NCI-H345 treated with DMSO at 0.1 percent for 48 hours (cell line): ENCODE measurements around the gene TMEM132E.

Source experiments
- DNase-seq: peaks from one replicate; lab custom pipeline; 2025; ENCODE audit not compliant: unreplicated experiment; lab: John Stamatoyannopoulos, UW

The TMEM132E gene

GRCh38 chr17:34601416-34601815 lies 22.0 kb downstream of the TMEM132E start:
- DNase-seq: no peak

DNA sequence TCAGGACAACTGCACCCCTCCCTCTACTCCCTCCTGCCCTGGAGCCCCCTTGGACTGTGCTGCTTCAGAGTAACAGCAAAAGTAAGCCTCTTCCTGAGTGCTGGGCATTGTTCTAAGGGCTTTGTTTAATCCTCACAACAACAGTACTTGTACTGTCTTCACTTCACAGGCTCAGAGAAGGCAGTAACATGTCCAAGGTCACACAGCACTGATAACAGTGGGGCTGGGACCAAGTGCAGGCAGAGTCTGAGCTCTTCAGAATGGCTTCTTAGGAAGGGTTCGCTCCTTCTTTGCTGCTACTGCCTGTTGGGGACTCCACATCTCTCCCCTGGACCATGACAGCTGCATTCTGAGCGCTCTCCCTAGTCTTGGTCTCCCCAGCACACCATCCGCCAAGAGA lies 24.6 kb downstream of the TMEM132E start:
- DNase-seq: no peak

GRCh38 chr17:34606763-34607162 lies 27.4 kb downstream of the TMEM132E start:
- DNase-seq: no peak

DNA sequence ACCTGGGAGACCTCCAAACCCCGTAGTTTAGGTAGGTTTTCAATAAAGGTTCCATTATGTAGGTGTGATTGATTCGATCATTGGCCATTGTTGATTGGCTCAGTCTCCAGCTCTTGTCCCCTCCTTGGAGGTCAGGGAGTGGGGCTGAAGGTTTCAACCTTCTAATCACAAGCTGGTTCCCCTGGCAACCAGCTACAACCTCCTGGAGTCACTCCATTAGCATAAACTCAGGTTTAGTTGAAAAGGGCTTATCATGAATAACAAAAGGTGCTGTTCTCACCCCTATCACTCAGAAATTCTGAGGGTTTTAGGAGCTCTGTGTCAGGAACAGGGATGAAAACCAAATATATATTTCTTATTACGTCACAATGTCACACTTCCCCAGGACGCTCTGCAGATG lies 28.5 kb downstream of the TMEM132E start:
- no peak for DNase-seq

DNA sequence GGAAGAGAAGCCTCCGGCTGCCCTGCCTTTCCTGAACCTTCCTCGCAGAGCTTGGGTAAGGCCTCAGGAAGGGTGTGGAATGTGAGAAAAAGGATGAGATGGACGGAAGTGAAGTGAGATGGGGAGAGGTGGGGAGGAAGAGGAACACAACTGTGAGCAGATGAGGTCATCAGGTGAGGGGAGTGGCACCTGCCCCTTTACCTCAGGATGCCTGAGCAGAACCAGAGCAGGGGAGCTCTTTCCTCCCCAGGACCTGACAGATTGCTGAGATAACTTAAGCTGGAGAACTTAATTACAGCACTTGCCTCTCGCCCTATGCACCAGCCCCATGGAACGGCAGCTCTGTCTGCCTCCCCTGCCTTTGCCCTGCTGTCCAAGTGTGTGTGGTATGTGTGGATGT lies 29.8 kb downstream of the TMEM132E start:
- no peak for DNase-seq

DNA sequence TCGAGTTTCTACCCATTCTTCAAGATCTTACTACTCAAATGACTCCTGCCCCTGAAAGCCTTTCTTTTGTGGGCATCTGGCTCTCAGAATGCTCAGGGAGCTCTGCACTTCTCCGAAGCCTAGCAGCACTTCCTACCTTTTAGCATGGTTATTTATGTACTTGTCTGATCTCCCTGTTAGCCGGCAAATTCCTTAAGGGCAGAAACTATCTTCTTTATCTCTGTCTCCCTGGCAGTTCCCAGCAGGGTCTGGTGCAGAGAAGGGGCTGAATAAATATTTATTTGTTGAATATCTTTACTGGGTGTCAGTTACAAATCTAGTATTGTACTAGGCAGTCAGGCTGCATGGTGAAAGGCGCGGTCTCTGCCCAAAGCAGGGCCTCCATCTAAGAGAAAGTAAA lies 30.7 kb downstream of the TMEM132E start:
- DNase-seq: no peak

- DNase-seq: no peak
These were observed 31.1 kb downstream of the TMEM132E start for GRCh38 chr17:34610506-34610905.

GRCh38 chr17:34613064-34614019 lies 34.0 kb downstream of the TMEM132E start:
- peak; percentile 74 for DNase-seq

DNA sequence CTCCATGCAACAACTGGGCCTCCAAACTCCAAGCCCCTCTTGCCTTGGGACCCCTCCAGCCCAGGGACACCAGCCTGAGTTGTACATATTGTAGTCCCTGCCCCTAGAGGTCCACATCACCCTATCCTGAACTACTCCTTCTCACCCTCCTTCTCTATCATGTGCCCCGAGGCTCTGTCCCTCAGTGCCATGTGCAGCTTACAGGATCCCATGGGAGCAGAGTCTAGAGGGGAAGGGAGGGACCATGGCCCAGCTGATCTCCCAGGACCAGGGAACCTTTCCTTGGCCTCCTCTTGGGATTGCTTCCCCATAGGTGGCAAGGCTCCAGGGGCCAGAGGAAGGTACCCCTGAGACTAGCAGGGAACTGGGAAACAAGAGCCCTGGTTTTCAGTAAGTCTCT lies 35.3 kb downstream of the TMEM132E start:
- DNase-seq: peak; percentile 9

DNA sequence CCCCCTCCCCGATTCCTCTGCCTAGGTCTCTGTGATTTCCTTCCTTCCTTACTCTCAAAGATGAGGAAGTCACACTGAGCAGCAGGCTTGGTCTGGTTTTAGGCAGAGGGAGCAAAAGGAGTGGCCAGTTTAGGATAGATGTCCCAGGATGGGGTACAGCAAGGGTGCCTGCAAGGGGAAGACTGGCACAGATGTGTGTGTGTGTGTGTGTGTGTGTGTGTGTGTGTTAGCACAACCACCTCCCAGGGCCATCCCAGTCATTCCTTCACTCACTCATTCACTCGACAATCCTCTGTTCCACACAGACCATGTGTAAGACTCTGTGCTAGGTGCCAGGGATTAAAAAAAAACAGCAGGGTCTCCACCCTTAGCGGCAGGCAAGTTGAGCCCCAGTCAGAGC lies 35.9 kb downstream of the TMEM132E start:
- DNase-seq: no peak

DNA sequence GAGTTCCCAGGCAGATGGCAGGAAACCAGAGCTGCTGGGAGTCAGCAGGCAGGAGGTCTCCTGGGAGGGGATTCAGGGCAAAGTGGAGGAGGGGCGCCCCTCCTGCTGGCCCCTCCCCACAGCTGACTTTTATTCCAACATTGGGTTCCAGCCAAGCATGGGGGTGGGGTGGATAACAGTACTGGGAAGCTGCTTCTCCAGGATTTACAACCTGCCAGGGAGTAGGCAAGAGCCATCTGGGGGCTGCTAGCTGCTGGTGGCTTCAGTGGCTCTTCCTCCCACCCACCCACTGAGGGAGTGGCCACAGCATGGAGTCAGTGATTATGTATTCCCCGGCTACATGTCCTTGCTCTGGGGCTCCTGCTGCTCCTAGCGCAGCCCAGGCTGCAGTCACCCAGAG lies 36.8 kb downstream of the TMEM132E start:
- peak; percentile 92 for DNase-seq

DNA sequence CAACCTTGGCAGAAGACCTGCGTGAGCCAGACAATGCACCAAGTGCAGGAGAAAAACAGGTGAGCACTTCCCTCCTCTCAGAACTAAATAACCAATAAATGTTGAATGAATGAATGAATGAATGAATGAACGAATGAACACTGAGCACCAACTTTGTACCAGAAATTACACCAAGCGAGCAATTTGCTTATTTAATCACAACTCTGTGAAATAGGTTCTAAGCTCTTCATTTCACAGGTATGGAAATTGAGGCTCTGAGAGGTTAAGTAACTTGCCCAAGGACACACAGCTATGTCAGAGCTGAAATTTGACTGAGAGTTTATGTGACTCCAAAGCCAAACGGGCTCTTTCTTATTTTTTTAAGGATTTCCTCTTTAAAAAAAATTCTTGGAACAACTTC lies 38.0 kb downstream of the TMEM132E start:
- DNase-seq: no peak

GRCh38 chr17:34619687-34620217 lies 40.4 kb downstream of the TMEM132E start:
- peak; percentile 92 for DNase-seq

- DNase-seq: peak; percentile 47
These were observed 41.1 kb downstream of the TMEM132E start for GRCh38 chr17:34620458-34620857.

GRCh38 chr17:34622862-34623623 lies 43.7 kb downstream of the TMEM132E start:
- no peak for DNase-seq

DNA sequence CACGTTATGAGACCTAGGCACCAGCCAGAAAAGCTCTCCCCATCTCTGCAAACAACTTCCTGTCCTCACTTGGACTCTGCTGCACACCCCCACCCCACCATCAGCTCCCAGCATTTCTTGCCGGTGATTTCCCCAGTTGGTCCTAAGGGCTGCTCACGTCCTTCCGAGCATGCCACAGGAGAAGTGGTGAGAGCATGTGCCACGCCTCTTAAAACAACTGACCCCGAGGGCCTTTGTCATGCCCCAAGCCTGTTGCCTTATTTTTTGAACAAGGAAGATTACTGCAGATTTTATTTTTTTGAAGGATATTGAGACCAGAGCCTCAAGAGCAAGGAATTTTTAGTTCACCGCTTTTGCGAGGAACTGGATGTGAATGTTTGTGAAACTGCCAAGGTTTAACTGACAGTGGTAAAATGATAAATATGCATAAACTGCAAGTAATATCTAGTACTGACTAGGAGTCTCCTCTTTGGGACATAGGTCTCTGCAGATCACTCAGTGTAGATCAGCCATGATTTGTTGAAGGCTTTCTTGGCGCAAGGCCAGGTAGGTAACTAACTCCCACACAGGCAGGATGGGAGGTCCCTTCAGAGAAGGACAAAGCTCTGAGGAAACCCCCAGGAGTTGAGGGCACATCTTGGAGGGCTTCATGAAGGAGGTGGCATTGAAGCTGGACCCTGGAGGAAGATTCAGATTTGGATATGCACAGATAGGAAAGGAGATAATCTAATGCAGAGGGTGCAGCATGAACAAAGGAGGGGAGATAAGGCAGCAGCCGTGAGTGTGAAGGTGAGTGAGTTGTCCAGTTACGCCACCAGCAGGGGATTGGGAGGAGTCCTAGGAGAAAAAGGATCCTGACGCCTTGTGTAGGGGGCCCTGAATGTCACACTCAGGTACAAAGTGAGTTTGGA lies 44.7 kb downstream of the TMEM132E start:
- DNase-seq: peak; percentile 41

DNA sequence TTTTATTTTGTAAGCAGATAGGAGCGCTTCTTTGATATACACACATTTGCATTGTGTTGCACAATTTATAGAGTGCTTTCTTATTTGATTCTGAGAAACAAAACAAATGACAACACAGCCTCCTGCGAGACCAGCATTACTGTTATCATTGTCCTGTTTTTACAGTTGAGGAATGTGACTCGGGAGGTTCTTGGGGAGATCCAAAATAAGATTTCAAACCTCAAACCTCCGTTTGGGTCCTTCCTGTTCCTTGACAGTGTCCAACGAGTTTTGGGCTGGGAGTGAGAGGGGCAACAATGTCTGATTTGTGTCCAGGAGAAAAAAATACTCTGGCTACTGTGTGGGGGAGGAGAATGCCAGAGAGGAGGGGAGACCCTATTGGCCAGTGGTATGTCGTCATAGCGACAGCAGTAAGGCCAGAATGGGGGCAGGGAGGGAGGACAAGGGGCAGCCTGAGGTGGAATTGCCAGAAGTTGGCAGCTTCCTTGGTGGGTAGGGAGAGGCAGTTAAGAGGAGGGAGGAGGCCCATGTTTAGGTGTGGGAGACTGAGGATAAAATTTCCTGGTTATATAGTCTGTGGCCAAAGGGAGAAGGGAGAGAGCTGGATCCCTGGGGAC lies 45.5 kb downstream of the TMEM132E start:
- no peak for DNase-seq

DNA sequence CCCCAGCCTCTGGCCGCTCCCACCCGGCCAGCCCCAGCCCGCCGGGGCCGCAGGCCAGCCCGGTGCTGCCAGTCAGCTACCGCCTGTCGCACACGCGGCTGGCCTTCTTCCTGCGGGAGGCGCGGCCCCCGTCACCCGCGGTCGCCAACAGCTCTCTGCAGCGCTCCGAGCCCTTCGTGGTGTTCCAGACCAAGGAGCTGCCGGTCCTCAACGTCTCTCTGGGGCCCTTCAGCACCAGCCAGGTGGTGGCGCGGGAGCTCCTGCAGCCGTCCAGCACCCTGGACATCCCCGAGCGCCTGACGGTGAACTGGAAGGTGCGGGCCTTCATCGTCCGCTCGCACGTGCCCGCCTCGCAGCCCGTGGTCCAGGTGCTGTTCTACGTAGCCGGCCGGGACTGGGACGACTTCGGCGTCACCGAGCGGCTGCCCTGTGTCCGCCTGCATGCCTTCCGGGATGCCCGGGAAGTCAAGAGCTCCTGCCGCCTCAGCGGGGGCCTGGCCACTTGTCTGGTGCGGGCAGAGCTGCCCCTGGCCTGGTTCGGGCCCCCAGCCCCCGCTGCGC lies 46.8 kb downstream of the TMEM132E start:
- no peak for DNase-seq

DNA sequence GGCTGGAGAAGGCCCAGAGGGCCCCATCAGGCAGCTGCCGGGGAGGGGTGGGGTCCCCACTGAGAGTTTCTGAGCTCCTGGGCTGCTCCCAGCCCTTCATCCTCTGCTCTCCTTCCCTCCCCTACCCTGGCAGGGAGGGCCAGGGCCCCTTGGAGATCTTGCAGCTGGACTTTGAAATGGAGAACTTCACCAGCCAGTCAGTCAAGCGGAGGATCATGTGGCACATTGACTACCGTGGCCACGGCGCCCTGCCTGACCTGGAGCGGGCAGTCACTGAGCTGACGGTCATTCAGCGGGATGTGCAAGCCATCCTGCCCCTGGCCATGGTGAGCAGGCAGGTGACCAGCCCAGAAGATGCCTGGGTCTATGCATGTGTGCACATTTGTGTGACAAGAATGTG lies 49.5 kb downstream of the TMEM132E start:
- no peak for DNase-seq

DNA sequence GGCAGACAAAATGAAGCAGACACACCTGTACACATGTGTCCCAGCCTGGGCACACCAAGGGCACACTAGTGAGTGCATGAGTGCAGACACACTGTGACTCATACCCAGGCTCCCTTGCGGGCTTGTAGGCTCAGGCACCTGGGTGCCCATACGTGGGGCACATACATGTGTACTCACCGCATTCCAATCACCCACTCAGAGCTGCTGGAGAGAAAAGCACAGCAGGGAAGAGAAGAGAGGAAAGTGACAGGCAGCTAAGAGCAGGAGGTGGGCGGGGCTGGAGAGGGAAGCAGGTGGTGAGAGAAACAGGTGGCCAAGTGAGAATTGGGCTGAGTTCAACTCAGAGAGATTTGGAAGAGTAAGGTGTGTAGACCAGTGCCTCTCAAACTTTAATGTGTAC lies 54.0 kb downstream of the TMEM132E start:
- DNase-seq: peak; percentile 95
